GM12878 (cell line): ENCODE results near the gene EFCAB11. TPM values are rescaled to one million over a fixed set of nuclear protein-coding genes. Genes with fewer than 3 reads are reported as not detected.
A peak's percentile ranks its signal among the peaks of the same experiment; 100 is the strongest.

ENCODE experiments used
- CHD4 ChIP-seq: fragments of 200-600 bp; sonication (generic); IDR thresholded peaks from 2 replicates; pipeline ENCODE4 v1.6.1; 2016; ENCODE audit warnings: mild to moderate bottlenecking
- HCFC1 ChIP-seq: fragments of 150-350 bp; IDR thresholded peaks from 2 replicates; pipeline ENCODE4 v1.6.1; 2014; ENCODE audit warnings: low read length
- PAX8 ChIP-seq: fragments of 450-650 bp; IDR thresholded peaks from 2 replicates; pipeline ENCODE4 v1.6.1; 2017; ENCODE audit warnings: mild to moderate bottlenecking, moderate library complexity
- POLR2AphosphoS5 ChIP-seq: IDR thresholded peaks from 2 replicates; pipeline ENCODE4 v1.6.1; 2011; ENCODE audit warnings: mild to moderate bottlenecking, low read length, inconsistent platforms
- RELA ChIP-seq: fragments of 450-650 bp; IDR thresholded peaks from 2 replicates; pipeline ENCODE4 v1.8.0; 2014; ENCODE audit warnings: borderline replicate concordance; ENCODE audit not compliant: partially characterized antibody
- SMC3 ChIP-seq: IDR thresholded peaks from 2 replicates; pipeline ENCODE4 v1.6.1; 2011; ENCODE audit warnings: low read length, improper control_type of control experiment, borderline replicate concordance
- SP1 ChIP-seq: IDR thresholded peaks from one replicate; pipeline ENCODE4 v1.6.1; 2011; ENCODE audit warnings: low read depth, low read length
- STAT1 ChIP-seq: fragments of 450-650 bp; conservative IDR thresholded peaks from 2 replicates; pipeline ENCODE4 v1.6.1; 2014; ENCODE audit warnings: antibody characterized with exemption, mild to moderate bottlenecking
- TCF3 ChIP-seq: IDR thresholded peaks from 2 replicates; pipeline ENCODE4 v1.6.1; 2012; ENCODE audit warnings: low read depth, mild to moderate bottlenecking, low read length, borderline replicate concordance; ENCODE audit not compliant: insufficient read depth
- ZZZ3 ChIP-seq: IDR thresholded peaks from 2 replicates; pipeline ENCODE4 v1.6.1; 2011; ENCODE audit warnings: low read depth; ENCODE audit not compliant: control insufficient read depth, insufficient read length
- polyA plus RNA-seq, 11 experiments: library from polyadenylated mRNA; depleted of rRNA in 4 of 11; unstranded in 6 of 11; stranded (reverse) in 5 of 11; fragments of >200 nt; fragmentation: Nextera tagmentation in 4 of 11; fragmentation: Illumina TruSeq in 1 of 11; extraction: Ambion mirVana in 4 of 11; extraction: Trizol in 1 of 11; gene quantifications; 1 replicate in 1 of 11; 2 replicates in 10 of 11; pipeline versions ENCODE4 v1.2.1 to v1.2.3, GENCODE V29; 2011 to 2016; ENCODE audit warnings: inconsistent platforms in 2 of 11, missing spikeins in 2 of 11, low read depth in 1 of 11
- total RNA-seq, 4 experiments: library from RNA; depleted of rRNA in 3 of 4; stranded (reverse); fragments of >200 nt in 3 of 4; fragmentation: Illumina TruSeq in 1 of 4; extraction: Trizol in 1 of 4; gene quantifications; 2 replicates each; pipeline versions ENCODE4 v1.2.1 to v1.2.3, GENCODE V29; 2013 to 2021
- TF ChIP-seq, protein P1 (sequence below): fragments of 450-650 bp; formaldehyde crosslinking; IDR thresholded peaks from 2 replicates; pipeline ENCODE4 v1.5.0; 2022; ENCODE audit warnings: mild to moderate bottlenecking, missing genetic modification characterization
- TF ChIP-seq, protein P2 (sequence below): fragments of 150-350 bp; IDR thresholded peaks from 2 replicates; pipeline ENCODE4 v1.6.1; 2014; ENCODE audit warnings: mild to moderate bottlenecking, low read depth, low read length
- TF ChIP-seq, protein P3 (sequence below): fragments of 150-350 bp; IDR thresholded peaks from 2 replicates; pipeline ENCODE4 v1.6.1; 2016; ENCODE audit warnings: low read depth, low read length
- TF ChIP-seq, protein P4 (sequence below): fragments of 450-650 bp; conservative IDR thresholded peaks from 2 replicates; pipeline ENCODE4 v1.6.1; 2017; ENCODE audit warnings: mild to moderate bottlenecking, moderate library complexity
- TF ChIP-seq, protein P5 (sequence below): fragments of 450-650 bp; IDR thresholded peaks from 2 replicates; pipeline ENCODE4 v1.6.1; 2017; ENCODE audit warnings: antibody characterized with exemption, mild to moderate bottlenecking, moderate library complexity

EFCAB11 gene
- total and polyA plus RNA-seq, 10 of the 15 experiments (the other 5 are each of a cell fraction or from before 2014, with no cell fraction given): 8.6 to 37.4 (median 18.0) TPM

DNA sequence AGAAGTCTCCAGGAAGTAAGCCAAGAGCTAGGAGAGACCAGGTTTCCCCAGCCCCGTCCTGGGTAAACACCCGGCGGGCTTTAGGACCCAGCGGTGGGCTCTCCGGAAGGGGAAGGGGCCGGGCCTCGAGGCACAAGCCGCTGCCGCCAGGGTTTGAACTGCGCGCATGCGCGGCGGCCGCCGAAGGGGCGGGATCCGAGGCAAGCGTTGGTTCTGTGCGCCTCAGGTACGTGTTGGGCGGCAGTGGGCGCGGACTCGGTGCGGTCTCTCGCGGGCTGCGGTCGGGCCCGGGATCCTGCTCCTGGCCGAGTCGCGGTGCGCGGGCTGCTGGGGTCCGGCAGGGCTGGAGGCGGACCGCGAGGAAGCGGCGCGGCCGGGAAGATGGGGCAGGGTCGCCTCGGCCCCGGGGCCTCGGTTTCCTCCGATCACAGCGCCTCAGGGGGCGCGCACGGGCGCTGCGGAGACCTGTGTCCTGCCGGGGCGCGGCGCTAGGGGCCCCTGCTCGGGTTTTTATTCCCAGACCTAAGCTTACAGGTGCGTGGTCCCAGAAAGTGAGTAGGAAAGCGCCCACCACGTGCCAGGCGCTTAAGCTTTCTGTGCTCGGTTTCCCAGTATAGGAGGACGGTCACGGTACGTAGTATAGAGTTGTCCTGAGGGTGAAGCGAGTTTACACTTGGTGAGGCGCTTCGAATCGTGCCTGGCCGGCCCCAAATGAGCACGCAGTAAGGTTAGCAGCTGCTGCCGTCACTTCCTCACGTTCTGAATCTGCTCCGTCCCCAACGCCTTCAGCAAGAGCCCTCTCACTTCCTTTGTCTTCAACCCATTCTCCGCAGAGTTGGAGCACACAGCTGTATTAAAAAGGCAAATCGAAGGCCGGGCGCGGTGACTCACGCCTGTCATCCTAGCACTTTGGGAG is 1.5 kb upstream of the EFCAB11 start, which contains the start of gene TDP1 (continued):
- TF ChIP-seq, protein P1, sequence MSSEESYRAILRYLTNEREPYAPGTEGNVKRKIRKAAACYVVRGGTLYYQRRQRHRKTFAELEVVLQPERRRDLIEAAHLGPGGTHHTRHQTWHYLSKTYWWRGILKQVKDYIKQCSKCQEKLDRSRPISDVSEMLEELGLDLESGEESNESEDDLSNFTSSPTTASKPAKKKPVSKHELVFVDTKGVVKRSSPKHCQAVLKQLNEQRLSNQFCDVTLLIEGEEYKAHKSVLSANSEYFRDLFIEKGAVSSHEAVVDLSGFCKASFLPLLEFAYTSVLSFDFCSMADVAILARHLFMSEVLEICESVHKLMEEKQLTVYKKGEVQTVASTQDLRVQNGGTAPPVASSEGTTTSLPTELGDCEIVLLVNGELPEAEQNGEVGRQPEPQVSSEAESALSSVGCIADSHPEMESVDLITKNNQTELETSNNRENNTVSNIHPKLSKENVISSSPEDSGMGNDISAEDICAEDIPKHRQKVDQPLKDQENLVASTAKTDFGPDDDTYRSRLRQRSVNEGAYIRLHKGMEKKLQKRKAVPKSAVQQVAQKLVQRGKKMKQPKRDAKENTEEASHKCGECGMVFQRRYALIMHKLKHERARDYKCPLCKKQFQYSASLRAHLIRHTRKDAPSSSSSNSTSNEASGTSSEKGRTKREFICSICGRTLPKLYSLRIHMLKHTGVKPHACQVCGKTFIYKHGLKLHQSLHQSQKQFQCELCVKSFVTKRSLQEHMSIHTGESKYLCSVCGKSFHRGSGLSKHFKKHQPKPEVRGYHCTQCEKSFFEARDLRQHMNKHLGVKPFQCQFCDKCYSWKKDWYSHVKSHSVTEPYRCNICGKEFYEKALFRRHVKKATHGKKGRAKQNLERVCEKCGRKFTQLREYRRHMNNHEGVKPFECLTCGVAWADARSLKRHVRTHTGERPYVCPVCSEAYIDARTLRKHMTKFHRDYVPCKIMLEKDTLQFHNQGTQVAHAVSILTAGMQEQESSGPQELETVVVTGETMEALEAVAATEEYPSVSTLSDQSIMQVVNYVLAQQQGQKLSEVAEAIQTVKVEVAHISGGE (CRISPR knock-in tag): no peak
- TF ChIP-seq, protein P2, sequence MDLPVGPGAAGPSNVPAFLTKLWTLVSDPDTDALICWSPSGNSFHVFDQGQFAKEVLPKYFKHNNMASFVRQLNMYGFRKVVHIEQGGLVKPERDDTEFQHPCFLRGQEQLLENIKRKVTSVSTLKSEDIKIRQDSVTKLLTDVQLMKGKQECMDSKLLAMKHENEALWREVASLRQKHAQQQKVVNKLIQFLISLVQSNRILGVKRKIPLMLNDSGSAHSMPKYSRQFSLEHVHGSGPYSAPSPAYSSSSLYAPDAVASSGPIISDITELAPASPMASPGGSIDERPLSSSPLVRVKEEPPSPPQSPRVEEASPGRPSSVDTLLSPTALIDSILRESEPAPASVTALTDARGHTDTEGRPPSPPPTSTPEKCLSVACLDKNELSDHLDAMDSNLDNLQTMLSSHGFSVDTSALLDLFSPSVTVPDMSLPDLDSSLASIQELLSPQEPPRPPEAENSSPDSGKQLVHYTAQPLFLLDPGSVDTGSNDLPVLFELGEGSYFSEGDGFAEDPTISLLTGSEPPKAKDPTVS: no peak
- TF ChIP-seq SMC3: no peak
- TF ChIP-seq CHD4: no peak
- 0 out of 2 replicates have a peak, but pooled peaks have one; percentile 67 for TF ChIP-seq TCF3
- TF ChIP-seq, protein P3, sequence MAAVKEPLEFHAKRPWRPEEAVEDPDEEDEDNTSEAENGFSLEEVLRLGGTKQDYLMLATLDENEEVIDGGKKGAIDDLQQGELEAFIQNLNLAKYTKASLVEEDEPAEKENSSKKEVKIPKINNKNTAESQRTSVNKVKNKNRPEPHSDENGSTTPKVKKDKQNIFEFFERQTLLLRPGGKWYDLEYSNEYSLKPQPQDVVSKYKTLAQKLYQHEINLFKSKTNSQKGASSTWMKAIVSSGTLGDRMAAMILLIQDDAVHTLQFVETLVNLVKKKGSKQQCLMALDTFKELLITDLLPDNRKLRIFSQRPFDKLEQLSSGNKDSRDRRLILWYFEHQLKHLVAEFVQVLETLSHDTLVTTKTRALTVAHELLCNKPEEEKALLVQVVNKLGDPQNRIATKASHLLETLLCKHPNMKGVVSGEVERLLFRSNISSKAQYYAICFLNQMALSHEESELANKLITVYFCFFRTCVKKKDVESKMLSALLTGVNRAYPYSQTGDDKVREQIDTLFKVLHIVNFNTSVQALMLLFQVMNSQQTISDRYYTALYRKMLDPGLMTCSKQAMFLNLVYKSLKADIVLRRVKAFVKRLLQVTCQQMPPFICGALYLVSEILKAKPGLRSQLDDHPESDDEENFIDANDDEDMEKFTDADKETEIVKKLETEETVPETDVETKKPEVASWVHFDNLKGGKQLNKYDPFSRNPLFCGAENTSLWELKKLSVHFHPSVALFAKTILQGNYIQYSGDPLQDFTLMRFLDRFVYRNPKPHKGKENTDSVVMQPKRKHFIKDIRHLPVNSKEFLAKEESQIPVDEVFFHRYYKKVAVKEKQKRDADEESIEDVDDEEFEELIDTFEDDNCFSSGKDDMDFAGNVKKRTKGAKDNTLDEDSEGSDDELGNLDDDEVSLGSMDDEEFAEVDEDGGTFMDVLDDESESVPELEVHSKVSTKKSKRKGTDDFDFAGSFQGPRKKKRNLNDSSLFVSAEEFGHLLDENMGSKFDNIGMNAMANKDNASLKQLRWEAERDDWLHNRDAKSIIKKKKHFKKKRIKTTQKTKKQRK: no peak
- TF ChIP-seq, protein P4, sequence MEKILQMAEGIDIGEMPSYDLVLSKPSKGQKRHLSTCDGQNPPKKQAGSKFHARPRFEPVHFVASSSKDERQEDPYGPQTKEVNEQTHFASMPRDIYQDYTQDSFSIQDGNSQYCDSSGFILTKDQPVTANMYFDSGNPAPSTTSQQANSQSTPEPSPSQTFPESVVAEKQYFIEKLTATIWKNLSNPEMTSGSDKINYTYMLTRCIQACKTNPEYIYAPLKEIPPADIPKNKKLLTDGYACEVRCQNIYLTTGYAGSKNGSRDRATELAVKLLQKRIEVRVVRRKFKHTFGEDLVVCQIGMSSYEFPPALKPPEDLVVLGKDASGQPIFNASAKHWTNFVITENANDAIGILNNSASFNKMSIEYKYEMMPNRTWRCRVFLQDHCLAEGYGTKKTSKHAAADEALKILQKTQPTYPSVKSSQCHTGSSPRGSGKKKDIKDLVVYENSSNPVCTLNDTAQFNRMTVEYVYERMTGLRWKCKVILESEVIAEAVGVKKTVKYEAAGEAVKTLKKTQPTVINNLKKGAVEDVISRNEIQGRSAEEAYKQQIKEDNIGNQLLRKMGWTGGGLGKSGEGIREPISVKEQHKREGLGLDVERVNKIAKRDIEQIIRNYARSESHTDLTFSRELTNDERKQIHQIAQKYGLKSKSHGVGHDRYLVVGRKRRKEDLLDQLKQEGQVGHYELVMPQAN: peak; percentile 83
- TF ChIP-seq, protein P5, sequence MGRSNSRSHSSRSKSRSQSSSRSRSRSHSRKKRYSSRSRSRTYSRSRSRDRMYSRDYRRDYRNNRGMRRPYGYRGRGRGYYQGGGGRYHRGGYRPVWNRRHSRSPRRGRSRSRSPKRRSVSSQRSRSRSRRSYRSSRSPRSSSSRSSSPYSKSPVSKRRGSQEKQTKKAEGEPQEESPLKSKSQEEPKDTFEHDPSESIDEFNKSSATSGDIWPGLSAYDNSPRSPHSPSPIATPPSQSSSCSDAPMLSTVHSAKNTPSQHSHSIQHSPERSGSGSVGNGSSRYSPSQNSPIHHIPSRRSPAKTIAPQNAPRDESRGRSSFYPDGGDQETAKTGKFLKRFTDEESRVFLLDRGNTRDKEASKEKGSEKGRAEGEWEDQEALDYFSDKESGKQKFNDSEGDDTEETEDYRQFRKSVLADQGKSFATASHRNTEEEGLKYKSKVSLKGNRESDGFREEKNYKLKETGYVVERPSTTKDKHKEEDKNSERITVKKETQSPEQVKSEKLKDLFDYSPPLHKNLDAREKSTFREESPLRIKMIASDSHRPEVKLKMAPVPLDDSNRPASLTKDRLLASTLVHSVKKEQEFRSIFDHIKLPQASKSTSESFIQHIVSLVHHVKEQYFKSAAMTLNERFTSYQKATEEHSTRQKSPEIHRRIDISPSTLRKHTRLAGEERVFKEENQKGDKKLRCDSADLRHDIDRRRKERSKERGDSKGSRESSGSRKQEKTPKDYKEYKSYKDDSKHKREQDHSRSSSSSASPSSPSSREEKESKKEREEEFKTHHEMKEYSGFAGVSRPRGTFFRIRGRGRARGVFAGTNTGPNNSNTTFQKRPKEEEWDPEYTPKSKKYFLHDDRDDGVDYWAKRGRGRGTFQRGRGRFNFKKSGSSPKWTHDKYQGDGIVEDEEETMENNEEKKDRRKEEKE: no peak
- peak; percentile 52; the same call in 1 of the 2 replicates for TF ChIP-seq HCFC1
- no peak for TF ChIP-seq ZZZ3
- TF ChIP-seq SP1: peak; percentile 89
- TF ChIP-seq RELA: peak; percentile 44
- peak; percentile 85 for TF ChIP-seq POLR2AphosphoS5
- no peak for TF ChIP-seq PAX8
- TF ChIP-seq STAT1: 0 out of 2 replicates have a peak, but pooled peaks have one; percentile 57
